SK-N-MC (cell line): ENCODE data around the gene CLCA4.

Experiments used
- EZH2 ChIP-seq: fragments of 200-600 bp; sonication (generic); IDR thresholded peaks from one replicate; pipeline ENCODE4 v1.6.1; 2017; ENCODE audit warnings: antibody characterized with exemption
- POLR2AphosphoS5 ChIP-seq: IDR thresholded peaks from 2 replicates; pipeline ENCODE4 v1.6.1; 2012; ENCODE audit warnings: mild to moderate bottlenecking, low read depth, low read length, borderline replicate concordance

DNA sequence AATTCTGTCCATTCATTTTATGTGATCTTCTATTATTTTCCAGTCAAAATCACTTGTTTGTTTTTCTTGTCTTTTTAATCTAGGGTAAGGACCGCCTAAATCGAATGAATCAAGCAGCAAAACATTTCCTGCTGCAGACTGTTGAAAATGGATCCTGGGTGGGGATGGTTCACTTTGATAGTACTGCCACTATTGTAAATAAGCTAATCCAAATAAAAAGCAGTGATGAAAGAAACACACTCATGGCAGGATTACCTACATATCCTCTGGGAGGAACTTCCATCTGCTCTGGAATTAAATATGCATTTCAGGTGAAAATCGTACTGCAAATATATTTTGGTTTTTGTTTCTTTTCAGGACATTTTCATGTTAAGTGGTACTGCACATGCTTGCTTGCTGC lies 20.5 kb downstream of the CLCA4 start:
- TF ChIP-seq POLR2AphosphoS5 (no peak), EZH2 (no peak)
